ENCODE results near the gene RNPEPL1.
A peak's percentile ranks its signal among the peaks of the same experiment; 100 is the strongest.
"Not testable (repeated sequence)": the region's sequence is repeated elsewhere in the genome, so short reads cannot be mapped to it uniquely, and the experiment has no call there.

RNPEPL1 gene

DNA sequence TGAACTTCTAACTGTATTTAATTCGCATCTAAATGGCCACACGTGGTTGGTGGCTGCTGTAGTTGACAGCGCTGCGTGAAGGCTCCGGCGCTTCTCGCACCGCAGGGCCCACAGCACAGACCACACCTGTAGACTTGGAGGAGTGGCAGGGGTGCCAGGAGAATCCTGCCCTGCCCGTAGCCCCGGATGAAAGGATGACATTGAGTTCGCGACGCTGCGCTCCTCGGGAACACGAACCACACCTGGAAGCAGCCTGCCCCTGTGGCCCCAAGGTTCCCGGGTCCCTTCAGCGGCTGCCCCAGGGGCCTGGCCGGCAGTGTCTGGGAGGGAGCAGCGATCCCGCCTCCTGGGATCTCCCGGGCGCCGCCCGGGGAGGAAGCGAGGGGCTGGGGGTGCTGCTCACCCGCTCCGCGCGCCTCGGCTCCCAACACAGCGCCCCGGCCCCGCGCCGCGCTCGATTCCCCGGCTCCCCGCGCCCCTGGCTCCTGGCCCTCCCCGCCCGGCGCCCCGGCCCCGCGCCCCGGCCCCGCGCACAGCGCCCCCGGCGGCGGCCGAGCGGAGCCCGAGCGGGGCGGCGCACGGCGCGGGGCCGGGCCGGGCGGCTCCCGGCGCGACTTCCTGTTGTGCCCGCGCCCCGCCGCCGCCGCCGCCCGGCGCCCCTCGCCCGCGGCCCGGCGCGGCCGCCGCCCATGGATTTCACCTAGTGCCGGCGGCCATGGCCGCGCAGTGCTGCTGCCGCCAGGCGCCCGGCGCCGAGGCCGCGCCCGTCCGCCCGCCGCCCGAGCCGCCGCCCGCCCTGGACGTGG is at the start of gene RNPEPL1:
TSS of gene RNPEPL1 (plus strand) at position 613 of the 806 bp plus-strand sequence. CDS start at position 716, 103 bp downstream.
- peak; percentile 29 for DNase-seq (ENCODE audit: low read depth)

DNA sequence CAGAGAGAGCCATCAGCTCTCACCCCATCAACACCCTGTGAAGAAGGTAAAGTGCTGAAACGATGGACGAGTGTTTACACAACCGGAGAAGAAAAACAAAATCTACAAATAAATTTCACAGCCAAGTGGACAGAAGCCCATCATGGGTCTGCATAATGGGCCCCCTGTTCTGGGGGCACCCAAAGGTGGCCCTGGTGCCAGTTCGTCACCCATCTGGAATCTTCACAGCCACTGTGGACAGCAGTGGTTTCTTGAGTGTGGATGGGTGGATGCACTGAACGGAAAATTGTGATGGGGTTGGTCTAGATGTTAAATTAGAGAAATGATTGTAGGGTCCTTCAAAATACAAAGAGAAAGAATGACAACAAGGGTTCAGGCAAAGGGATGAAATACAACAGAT is 49.3 kb upstream of the RNPEPL1 start:
- DNase-seq (ENCODE audit: low read depth), result no peak

DNA sequence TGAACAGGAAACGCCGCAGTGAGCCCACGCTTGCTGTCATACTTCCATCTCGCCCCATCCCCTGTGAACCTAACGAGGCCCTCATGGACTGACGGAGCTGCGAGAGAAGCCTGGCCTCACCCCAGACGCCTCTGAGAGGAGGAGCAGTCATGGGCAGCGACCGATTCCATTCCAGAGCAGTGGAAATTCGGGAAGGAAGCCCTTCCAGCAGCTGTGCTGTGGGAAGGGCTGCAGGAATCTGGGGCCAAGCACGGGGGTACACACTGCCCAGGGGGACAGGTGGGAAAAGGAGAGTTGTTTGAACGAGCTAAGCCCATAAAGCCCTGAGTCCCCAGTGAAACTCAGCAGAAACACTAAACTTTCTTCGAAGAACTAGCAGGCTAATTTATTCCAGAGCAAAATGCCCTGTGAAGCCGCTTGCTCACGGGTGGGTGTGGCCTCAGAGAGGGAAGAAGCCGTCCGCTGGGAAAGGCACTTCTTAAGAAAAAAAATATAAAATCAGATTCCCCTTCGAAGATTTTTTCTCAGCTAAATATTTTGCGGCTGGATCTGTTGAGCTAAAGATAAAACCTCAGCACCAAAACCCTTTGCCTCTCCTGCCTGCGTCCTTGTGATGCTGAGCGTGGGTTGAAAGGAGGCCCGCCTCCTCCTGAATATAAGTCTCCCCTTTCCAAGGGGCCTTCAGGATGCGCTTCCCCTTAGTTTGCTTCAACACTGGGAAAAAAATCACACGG is 48.7 kb upstream of the RNPEPL1 start:
- DNase-seq (ENCODE audit: low read depth), result no peak

GRCh38 chr2:240520130-240520973 is 47.9 kb upstream of the RNPEPL1 start:
- DNase-seq (ENCODE audit: low read depth), result no peak

- no peak for DNase-seq (ENCODE audit: low read depth)
Observed at GRCh38 chr2:240520974-240521350, 47.3 kb upstream of the RNPEPL1 start.

- DNase-seq (ENCODE audit: low read depth), result not testable (repeated sequence)
Observed at GRCh38 chr2:240521885-240522284, 46.4 kb upstream of the RNPEPL1 start.

- no peak for DNase-seq (ENCODE audit: low read depth)
Observed at GRCh38 chr2:240522406-240522805, 45.9 kb upstream of the RNPEPL1 start.

DNA sequence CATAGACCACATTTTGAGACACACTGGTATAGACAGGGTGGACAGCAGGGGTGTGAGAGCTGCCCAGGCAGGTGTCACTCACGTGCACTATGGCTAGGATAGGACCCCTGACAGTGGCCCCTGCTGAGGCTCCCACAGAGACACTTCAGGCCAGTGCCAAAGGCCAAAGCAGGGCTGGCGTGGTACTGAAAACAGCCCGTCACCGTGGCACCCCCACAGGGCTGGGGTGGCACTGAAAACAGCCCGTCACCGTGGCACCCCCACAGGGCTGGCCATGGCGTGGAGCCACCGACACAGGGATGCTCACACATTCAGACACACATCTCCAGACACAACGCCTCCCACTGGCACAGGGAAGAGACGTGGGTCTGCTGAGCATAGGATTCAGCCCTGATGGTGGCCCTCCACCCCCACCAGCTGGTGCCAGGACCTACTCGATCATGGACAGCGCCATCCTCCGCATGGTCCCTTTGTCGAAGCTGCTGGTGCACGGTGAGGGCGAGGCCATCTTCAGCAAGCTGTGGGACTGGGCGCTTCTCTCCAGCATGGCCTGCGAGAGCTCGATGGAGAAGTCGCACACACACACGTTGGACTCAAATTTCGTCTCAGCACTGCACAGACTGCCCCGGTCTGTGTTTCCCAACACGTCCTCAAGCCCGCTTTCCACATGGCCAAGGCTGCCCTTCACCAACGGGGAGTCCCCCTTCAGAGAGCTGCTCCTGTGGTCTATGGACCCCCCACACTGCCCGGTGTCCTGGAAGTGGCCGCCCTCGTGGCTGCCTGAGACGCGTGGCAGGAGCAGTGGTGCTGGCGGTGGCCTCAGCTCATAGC is 44.6 kb upstream of the RNPEPL1 start:
- DNase-seq (ENCODE audit: low read depth), result no peak

- DNase-seq (ENCODE audit: low read depth), result no peak
Observed at GRCh38 chr2:240524963-240525718, 43.1 kb upstream of the RNPEPL1 start.

- DNase-seq (ENCODE audit: low read depth), result no peak
Observed at GRCh38 chr2:240525802-240526201, 42.5 kb upstream of the RNPEPL1 start.

GRCh38 chr2:240526521-240526920 is 41.8 kb upstream of the RNPEPL1 start:
- no peak for DNase-seq (ENCODE audit: low read depth)

DNA sequence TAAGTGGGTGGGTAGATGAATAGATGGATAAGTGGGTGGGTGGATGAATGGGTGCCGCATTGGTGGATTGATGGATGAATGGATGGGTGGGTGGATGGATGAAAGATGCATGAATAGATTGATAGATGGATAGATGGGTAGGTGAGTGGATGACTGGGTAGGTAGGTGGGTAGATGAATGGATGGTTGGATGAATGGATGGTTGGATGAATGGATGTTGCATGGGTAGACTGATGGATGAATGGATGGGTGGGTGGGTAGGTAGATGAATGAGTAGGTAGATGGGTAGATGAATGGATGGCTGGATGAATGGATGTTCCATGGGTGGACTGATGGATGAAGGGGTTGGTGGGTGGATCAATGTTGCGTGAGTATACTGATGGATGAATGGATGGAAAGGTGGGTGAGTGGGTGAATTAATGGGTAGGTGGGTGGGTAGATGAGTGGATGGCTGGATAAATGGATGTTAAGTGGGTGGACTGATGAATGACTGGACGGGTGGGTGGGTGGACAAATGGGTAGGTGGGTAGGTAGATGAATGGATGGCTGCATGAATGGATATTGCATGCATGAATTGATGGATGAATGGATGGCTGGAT is 41.0 kb upstream of the RNPEPL1 start:
- no peak for DNase-seq (ENCODE audit: low read depth)

DNA sequence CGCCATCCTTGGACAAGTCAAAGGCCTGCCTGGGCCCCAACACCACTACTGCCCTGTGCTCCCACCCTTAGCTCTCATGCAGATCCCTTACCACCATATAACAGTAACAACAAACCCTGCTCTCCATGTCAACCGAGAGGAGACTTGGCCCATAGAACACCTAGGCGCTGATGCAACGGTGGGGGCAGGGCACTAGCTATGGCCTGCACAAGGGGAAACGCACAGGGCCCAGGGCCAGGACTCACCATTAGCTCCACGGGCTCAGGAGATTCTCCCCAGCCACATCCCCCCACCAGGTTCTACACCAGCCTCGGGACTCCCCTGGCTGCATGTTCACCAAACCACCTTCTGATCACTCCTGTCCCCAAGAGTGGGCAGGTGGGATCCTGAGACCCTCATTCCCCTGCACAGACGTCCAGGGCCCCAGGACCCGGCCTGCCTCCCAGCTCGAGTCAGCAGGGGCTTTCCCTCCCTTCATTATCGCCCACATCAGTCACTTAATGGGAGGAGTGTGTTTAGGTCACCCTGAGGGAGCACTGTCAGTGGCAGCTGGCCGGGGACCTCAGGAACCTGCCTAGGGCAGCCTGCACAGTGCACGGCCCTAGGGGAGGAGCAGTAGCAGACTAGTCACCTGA is 39.8 kb upstream of the RNPEPL1 start:
- no peak for DNase-seq (ENCODE audit: low read depth)

GRCh38 chr2:240529344-240529999 is 38.8 kb upstream of the RNPEPL1 start:
- DNase-seq (ENCODE audit: low read depth), result no peak

DNA sequence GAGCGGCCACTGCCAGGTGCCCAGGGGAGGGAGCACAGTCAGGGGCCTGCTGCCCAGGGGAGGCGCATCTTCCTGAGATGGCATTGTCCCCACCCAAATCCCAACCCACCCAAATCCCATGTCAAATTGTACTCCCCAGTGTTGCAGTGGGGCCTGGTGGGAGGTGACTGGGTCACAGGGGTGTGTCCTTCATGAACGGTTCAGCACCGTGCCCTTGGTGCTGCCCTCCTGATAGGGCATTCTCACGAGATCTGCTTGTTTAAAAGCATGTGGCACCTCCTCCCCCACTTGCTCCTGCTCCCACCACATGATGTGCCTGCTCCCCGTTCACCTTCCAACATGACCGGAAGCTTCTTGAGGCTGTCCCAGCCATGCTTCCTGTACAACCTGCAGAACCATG is 38.1 kb upstream of the RNPEPL1 start:
- DNase-seq (ENCODE audit: low read depth), result no peak

DNA sequence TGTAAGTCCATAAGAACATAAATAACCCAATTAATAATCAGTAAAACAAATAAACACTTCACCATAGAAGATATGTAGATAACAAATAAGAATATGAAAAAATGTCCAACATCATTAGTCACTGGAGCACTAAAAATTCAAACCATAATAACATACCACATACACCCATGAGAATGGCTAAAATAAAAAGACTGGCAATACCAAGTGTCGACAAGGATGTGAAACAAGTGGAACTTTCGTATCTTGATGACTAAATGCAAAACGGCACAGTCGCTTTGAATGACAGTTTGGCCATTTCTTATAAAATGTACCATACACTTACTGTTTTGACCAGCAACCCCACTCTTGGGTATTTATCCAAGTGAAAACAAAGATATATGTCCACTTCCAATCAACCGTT is 37.2 kb upstream of the RNPEPL1 start:
- no peak for DNase-seq (ENCODE audit: low read depth)

- DNase-seq (ENCODE audit: low read depth), result no peak
Observed at GRCh38 chr2:240532031-240532775, 36.1 kb upstream of the RNPEPL1 start.

DNA sequence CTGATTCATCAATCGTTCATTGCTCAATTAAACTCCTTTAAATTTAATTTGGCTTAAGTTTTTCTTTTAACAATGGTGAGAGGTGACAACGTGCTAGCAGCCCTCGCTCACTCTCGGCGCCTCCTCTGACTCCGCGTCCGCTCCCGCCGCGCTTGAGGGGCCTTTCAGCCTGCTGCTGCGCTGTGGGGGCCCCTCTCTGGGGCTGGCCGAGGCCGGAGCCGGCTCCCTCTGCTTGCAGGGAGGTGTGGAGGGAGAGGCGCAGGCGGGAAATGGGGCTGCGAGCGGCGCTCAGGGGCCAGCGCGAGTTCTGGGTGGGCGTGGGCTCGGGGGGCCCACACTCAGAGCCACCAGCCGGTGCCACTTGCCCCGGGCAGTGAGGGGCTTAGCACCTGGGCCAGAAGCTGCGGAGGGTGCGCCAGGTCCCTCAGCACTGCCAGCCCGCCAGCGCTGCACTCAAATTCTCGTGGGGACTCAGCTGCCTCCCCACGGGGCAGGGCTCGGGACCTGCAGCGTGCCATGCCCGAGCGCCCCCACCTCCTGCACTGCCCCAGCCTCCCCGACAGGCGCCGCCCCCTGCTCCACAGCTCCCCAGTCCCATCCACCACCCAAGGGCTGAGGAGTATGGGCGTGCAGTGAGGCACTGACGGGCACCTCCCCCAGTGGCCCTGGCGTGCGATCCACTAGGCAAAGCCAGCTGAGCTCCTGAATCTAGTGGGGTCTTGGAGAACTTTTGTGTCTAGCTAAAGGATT is 30.1 kb upstream of the RNPEPL1 start:
- no peak for DNase-seq (ENCODE audit: low read depth)

All from stimulated activated CD8-positive, alpha-beta memory T cell treated with anti-CD3 and anti-CD28 coated beads, Interleukin-12 subunit alpha, Interleukin-12 subunit beta, amount 100 ng/mL, for 4 hours (primary cell).